ENCODE results near the gene RASAL1. TPM values are rescaled to one million over a fixed set of nuclear protein-coding genes. Genes with fewer than 3 reads are reported as not detected.

The RASAL1 gene
- total RNA-seq, 1 experiment from 2014 or later, result not detected

- no peak for DNase-seq
- intact Hi-C loops (cut with micrococcal nuclease; ENCODE audit: unreplicated experiment), result no loop called here
- no peak overlapping the region for H3K4me3 ChIP-seq (ENCODE audit: low read depth, low read length)
- ChIA-PET CTCF (no interaction called here), POLR2A (no interaction called here)
- Mint-ChIP-seq H3K27me3 (ENCODE audit: insufficient read depth, unreplicated experiment) (peaks cover 4% of the 10 kb centered on the region), H3K36me3 (ENCODE audit: insufficient read depth, unreplicated experiment) (no peaks in the 10 kb centered on the region), H3K27ac (ENCODE audit: unreplicated experiment) (no peak overlapping the region), H3K9me3 (ENCODE audit: unreplicated experiment) (no peaks in the 10 kb centered on the region), H3K4me1 (ENCODE audit: low read depth, unreplicated experiment) (no peaks in the 10 kb centered on the region), H3K4me3 (ENCODE audit: unreplicated experiment) (no peak overlapping the region)
- TF ChIP-seq CTCF (IDR thresholded peaks at IDR 0.05; ENCODE audit: insufficient read depth in 1 of 2, low read depth in 1 of 2, low read length in 1 of 2, severe bottlenecking in 1 of 2, unreplicated experiment in 1 of 2), result no peak
- no peaks in the 10 kb centered on the region for H3K36me3 ChIP-seq (ENCODE audit: control insufficient read depth, insufficient read depth, low read length)
- H3K9me3 ChIP-seq, result no peaks in the 10 kb centered on the region
- BruUV-seq (replicated peaks), result no TSS peak
- no peaks in the 10 kb centered on the region for H3K4me1 ChIP-seq
- H3K27me3 ChIP-seq (replicated peaks; ENCODE audit: control insufficient read depth, insufficient read depth, low read length), result no peaks in the 10 kb centered on the region
Measured at GRCh38 chr12:113109872-113110599, 25.5 kb downstream of the RASAL1 start.

- no peak for DNase-seq
- TF ChIP-seq CTCF (IDR thresholded peaks at IDR 0.05; ENCODE audit: insufficient read depth in 1 of 2, low read depth in 1 of 2, low read length in 1 of 2, severe bottlenecking in 1 of 2, unreplicated experiment in 1 of 2), result no peak
- Histone ChIP-seq H3K9me3 (no peaks in the 10 kb centered on the region), H3K36me3 (ENCODE audit: control insufficient read depth, insufficient read depth, low read length) (no peaks in the 10 kb centered on the region), H3K27me3 (replicated peaks; ENCODE audit: control insufficient read depth, insufficient read depth, low read length) (no peaks in the 10 kb centered on the region), H3K4me3 (ENCODE audit: low read depth, low read length) (no peak overlapping the region), H3K4me1 (no peaks in the 10 kb centered on the region)
- H3K4me1 Mint-ChIP-seq (ENCODE audit: low read depth, unreplicated experiment), result no peaks in the 10 kb centered on the region
- no peaks in the 10 kb centered on the region for H3K9me3 Mint-ChIP-seq (ENCODE audit: unreplicated experiment)
- no TSS peak for BruUV-seq (replicated peaks)
- no peak overlapping the region for H3K4me3 Mint-ChIP-seq (ENCODE audit: unreplicated experiment)
- intact Hi-C loops (cut with micrococcal nuclease; ENCODE audit: unreplicated experiment), result no loop called here
- CTCF ChIA-PET, result no interaction called here
- H3K27me3 Mint-ChIP-seq (ENCODE audit: insufficient read depth, unreplicated experiment), result peaks cover 4% of the 10 kb centered on the region
- POLR2A ChIA-PET, result no interaction called here
- H3K36me3 Mint-ChIP-seq (ENCODE audit: insufficient read depth, unreplicated experiment), result no peaks in the 10 kb centered on the region
- no peak overlapping the region for H3K27ac Mint-ChIP-seq (ENCODE audit: unreplicated experiment)
Measured at GRCh38 chr12:113109360-113109759, 26.2 kb downstream of the RASAL1 start.

GRCh38 chr12:113108308-113108707, 27.3 kb downstream of the RASAL1 start:
- H3K27me3 ChIP-seq (replicated peaks; ENCODE audit: control insufficient read depth, insufficient read depth, low read length), result no peaks in the 10 kb centered on the region
- no peaks in the 10 kb centered on the region for H3K9me3 ChIP-seq
- peaks cover 4% of the 10 kb centered on the region for H3K27me3 Mint-ChIP-seq (ENCODE audit: insufficient read depth, unreplicated experiment)
- ChIA-PET POLR2A (no interaction called here), CTCF (interaction anchor here (0.7 kb wide), 1 partner anchor 55 kb away, joined by 3 read pairs; no protein-coding TSS in a partner anchor)
- no peaks in the 10 kb centered on the region for H3K4me1 ChIP-seq
- no peak overlapping the region for H3K4me3 Mint-ChIP-seq (ENCODE audit: unreplicated experiment)
- H3K9me3 Mint-ChIP-seq (ENCODE audit: unreplicated experiment), result no peaks in the 10 kb centered on the region
- no peak for TF ChIP-seq CTCF (IDR thresholded peaks at IDR 0.05; ENCODE audit: insufficient read depth in 1 of 2, low read depth in 1 of 2, low read length in 1 of 2, severe bottlenecking in 1 of 2, unreplicated experiment in 1 of 2)
- H3K4me3 ChIP-seq (ENCODE audit: low read depth, low read length), result no peak overlapping the region
- intact Hi-C loops (cut with micrococcal nuclease; ENCODE audit: unreplicated experiment), result no loop called here
- no peak overlapping the region for H3K27ac Mint-ChIP-seq (ENCODE audit: unreplicated experiment)
- no peaks in the 10 kb centered on the region for H3K4me1 Mint-ChIP-seq (ENCODE audit: low read depth, unreplicated experiment)
- DNase-seq, result no peak
- BruUV-seq (replicated peaks), result no TSS peak
- H3K36me3 ChIP-seq (ENCODE audit: control insufficient read depth, insufficient read depth, low read length), result no peaks in the 10 kb centered on the region
- H3K36me3 Mint-ChIP-seq (ENCODE audit: insufficient read depth, unreplicated experiment), result no peaks in the 10 kb centered on the region

Data from Caco-2 (cell line).